Mesodermal cell (in vitro differentiated cells): Measurements from ENCODE around the gene ADAMTS2.

Source experiments
- H3K27ac ChIP-seq: 2 replicates; pipeline ENCODE4 v1.7.0; 2013; ENCODE audit warnings: mild to moderate bottlenecking, low read depth, low read length, moderate library complexity; ENCODE audit not compliant: severe bottlenecking
- H3K36me3 ChIP-seq: 2 replicates; pipeline ENCODE4 v1.7.1; 2013; ENCODE audit warnings: mild to moderate bottlenecking, low read length, moderate library complexity; ENCODE audit not compliant: control insufficient read depth, insufficient read depth
- H3K4me1 ChIP-seq: one replicate; pipeline ENCODE4 v1.7.1; 2013; ENCODE audit warnings: mild to moderate bottlenecking, low read length; ENCODE audit not compliant: insufficient read depth, control insufficient read depth, poor library complexity, severe bottlenecking
- H3K4me3 ChIP-seq: 2 replicates; pipeline ENCODE4 v1.7.0; 2013; ENCODE audit warnings: low read length, control low read depth, mild to moderate bottlenecking; ENCODE audit not compliant: insufficient read depth, poor library complexity, severe bottlenecking; ENCODE audit errors: extremely low read depth
- H3K9me3 ChIP-seq: 2 replicates; pipeline ENCODE4 v1.7.1; 2013; ENCODE audit warnings: mild to moderate bottlenecking, low read length, moderate library complexity; ENCODE audit not compliant: control insufficient read depth
- WGBS, 2 experiments: methylation state at CpG; one replicate each; pipeline ENCODE4 v1.1.5; 2013; ENCODE audit warnings: missing lambda C conversion rate in 2 of 2; ENCODE audit not compliant: insufficient coverage in 2 of 2; 5-methylcytosine and 5-hydroxymethylcytosine counted together

ADAMTS2 gene

DNA sequence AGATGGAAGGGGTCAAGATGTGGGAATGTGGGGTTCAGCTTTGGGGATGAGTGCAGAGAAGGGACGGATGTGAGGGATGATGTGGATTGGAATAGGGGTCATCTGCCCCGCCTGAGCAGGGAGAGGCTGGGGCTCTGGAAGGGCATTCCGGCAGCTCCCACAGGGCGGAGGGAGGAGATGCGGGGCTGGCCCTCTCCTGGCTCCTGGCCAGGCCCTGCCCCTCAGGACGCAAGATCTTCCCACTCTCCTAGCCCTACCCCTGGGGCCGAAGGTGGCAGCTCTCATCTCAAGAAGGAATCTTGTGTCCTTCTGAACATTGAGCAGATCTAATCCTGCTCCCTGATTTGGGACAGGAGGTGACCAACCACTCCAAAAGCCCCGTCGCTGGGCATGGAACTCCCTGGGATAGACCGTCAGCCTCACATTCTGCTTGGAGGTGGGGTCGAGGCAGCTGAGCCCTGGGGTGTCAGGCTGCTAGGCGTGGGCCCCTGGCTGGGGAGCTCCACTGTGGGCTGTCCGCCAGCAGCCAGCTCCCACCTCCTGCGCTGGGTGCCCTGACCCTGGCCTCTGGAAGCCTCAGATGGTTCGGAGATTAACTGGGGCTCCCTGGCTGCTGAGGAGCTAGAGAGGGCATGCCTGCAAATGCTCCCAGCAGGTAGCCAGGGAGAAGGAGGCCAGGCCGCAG, 159.9 kb downstream of the ADAMTS2 start:
- 89 to 90% methylated on average over 10 to 15 of the region's 16 CpGs for WGBS, 2 experiments

GRCh38 chr5:179184521-179185050, 160.7 kb downstream of the ADAMTS2 start:
- no peak overlapping the region for H3K4me3 ChIP-seq
- peaks cover 6% of the 10 kb centered on the region for H3K36me3 ChIP-seq

More for the DNA sequence above, 159.9 kb downstream of the ADAMTS2 start:
- no peaks in the 10 kb centered on the region for H3K36me3 ChIP-seq
- no peaks in the 10 kb centered on the region for H3K9me3 ChIP-seq
- no peak overlapping the region for H3K27ac ChIP-seq
- peaks cover 4% of the 10 kb centered on the region for H3K4me1 ChIP-seq
- no peak overlapping the region for H3K4me3 ChIP-seq

DNA sequence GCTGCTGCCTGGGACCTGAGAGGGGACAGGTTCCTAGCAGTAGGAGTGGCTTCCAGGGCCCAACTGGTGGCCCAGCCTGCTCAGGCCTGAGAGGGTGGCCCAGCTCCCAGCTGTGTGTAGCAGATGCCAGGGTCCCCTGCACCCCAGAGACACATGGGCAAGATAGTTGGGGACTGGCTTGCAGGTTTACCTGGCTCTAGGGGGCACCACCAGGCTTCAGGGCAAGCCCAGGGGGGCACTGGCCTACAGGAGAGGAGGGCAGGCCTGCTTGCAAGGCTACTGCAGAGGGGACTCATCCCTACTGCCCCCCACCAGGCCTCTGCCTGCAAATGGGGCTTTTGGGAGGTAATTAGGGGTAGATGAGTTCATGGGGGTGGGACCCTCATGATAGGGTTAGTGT, 161.8 kb downstream of the ADAMTS2 start:
- Histone ChIP-seq H3K27ac (no peak overlapping the region), H3K9me3 (peaks cover 4% of the 10 kb centered on the region)

More at GRCh38 chr5:179184521-179185050, 160.7 kb downstream of the ADAMTS2 start:
- WGBS, 2 experiments, result 88 to 96% methylated on average over 10 to 11 of the region's 11 CpGs
- Histone ChIP-seq H3K27ac (no peak overlapping the region), H3K4me1 (peaks cover 4% of the 10 kb centered on the region), H3K9me3 (no peaks in the 10 kb centered on the region)

GRCh38 chr5:179182601-179183000, 162.7 kb downstream of the ADAMTS2 start:
- WGBS, 2 experiments, result 95 to 97% methylated on average over 7 to 13 of the region's 13 CpGs
- peaks cover 6% of the 10 kb centered on the region for H3K36me3 ChIP-seq
- H3K4me1 ChIP-seq, result peaks cover 4% of the 10 kb centered on the region
- H3K9me3 ChIP-seq, result peaks cover 4% of the 10 kb centered on the region
- H3K4me3 ChIP-seq, result no peak overlapping the region
- no peak overlapping the region for H3K27ac ChIP-seq

More for the DNA sequence above, 161.8 kb downstream of the ADAMTS2 start:
- peaks cover 4% of the 10 kb centered on the region for H3K4me1 ChIP-seq
- H3K36me3 ChIP-seq, result peaks cover 6% of the 10 kb centered on the region
- H3K4me3 ChIP-seq, result no peak overlapping the region

DNA sequence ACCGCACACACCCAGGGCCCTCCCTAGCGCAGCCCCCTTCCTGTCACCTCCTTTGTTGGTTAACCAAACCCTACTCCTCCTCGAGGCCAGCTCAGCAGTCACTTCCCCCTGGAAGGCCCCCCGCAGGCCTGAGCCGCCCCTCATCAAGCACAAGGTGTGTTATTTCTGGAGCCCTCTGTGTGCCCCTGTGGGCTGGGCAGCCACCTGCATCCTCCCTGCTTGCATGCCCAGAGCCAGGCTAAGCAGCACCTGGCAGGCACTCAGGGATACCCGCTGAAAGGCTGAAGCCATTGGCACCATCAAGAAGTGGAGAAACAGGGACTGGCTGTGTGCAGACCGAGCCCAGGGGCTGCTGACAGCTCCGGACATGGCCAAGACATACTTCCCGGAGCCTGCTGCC, 163.3 kb downstream of the ADAMTS2 start:
- H3K9me3 ChIP-seq, result peaks cover 4% of the 10 kb centered on the region
- H3K36me3 ChIP-seq, result peaks cover 6% of the 10 kb centered on the region
- no peaks in the 10 kb centered on the region for H3K4me1 ChIP-seq
- no peak overlapping the region for H3K4me3 ChIP-seq
- no peak overlapping the region for H3K27ac ChIP-seq
- WGBS, 2 experiments, result 91 to 95% methylated on average over 7 to 8 of the region's 9 CpGs

DNA sequence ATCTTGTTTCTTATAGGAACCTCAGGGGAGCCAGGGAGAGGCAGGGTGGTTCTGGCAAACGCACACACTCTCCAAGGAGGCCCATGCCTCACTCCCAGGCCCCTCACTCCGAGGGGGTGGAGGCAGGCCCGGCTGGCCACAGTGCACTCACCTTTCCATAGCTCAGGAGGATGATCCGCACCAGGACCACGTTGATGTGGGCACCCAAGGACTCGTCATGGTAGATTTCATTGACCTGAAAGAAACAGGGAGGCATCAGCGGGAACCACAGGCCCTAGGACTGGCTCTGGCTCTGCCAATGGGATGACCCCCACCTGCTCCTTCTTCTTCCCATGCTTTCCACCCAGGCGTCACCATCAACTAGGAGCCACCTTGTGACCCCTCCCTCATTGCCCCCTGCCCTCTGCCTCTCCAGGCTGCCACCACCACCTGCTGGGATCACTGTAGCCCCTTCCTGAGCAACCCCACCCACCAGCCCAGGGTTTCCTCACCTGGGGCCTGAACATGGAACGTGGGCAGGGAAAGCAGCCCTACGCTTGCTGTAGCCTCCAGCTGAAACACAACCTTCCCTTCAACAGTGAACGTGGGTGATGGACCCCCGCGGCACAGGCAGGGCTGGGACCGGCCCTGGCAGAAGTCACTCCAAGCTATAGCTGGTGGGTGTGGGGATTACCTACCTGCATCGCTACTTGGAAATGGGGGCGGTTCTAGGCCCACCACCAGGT, 164.2 kb downstream of the ADAMTS2 start:
- no peak overlapping the region for H3K4me3 ChIP-seq
- WGBS, 2 experiments, result 90 to 94% methylated on average over 8 to 15 of the region's 16 CpGs
- H3K36me3 ChIP-seq, result peaks cover 6% of the 10 kb centered on the region
- no peaks in the 10 kb centered on the region for H3K4me1 ChIP-seq
- H3K27ac ChIP-seq, result no peak overlapping the region
- H3K9me3 ChIP-seq, result peaks cover 4% of the 10 kb centered on the region

- Histone ChIP-seq H3K36me3 (peaks cover 6% of the 10 kb centered on the region), H3K4me3 (no peak overlapping the region), H3K27ac (no peak overlapping the region), H3K4me1 (no peaks in the 10 kb centered on the region), H3K9me3 (peaks cover 4% of the 10 kb centered on the region)
- 91 to 95% methylated on average over 13 to 16 of the region's 16 CpGs for WGBS, 2 experiments
These were observed 165.1 kb downstream of the ADAMTS2 start for GRCh38 chr5:179180061-179180610.

DNA sequence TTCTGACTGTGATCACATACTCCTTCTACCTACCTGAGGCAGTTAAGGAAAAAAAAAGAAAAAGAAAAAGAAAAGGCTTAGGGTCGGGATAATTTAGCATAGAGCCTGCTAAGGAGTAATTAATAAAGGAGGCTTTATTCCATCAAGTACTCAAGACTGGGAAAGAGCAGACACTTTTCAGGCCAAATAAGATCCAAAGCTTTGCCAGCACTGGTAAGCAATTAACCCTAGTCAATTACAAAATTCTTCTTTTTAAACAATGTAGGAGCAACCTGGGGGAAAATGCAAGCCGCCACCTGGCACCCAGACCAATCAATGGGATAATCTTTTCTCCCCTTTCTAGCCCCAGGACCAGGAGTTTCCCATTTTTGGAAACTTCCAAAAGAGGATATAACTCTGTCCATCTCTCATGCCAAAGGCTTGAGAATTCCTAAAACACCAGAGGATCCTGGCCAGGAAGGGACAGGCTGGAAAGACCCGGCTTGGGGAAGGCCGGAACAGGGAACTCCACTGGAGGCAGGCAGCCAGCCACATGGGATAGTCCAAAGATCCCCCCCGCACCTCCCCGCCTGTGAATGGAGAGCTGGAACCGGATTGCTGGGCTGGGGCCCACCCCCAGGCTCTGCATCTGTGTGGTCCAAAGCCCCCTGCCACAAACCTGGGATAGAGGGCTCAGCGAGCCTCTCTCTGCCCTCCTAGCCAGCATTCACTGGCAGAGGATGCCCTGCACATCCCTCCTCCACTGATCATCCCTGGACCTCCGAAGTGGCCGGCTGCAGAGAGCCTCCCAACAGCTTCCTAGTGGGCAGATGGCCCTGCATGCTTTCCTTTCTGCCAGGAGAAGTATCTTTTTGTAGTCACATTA, 167.3 kb downstream of the ADAMTS2 start:
- no peaks in the 10 kb centered on the region for H3K4me1 ChIP-seq
- peaks cover 6% of the 10 kb centered on the region for H3K36me3 ChIP-seq
- 96 to 98% methylated on average over 4 to 8 of the region's 10 CpGs for WGBS, 2 experiments
- no peak overlapping the region for H3K4me3 ChIP-seq
- H3K27ac ChIP-seq, result no peak overlapping the region
- peaks cover 4% of the 10 kb centered on the region for H3K9me3 ChIP-seq

GRCh38 chr5:179176571-179177230, 168.6 kb downstream of the ADAMTS2 start:
- Histone ChIP-seq H3K36me3 (peaks cover 6% of the 10 kb centered on the region), H3K4me1 (no peaks in the 10 kb centered on the region), H3K9me3 (peaks cover 4% of the 10 kb centered on the region), H3K27ac (no peak overlapping the region), H3K4me3 (no peak overlapping the region)
- whole genome bisulfite sequencing, 2 experiments, result 92 to 95% methylated on average over 11 to 12 of the region's 13 CpGs

GRCh38 chr5:179176166-179176565, 169.1 kb downstream of the ADAMTS2 start:
- peaks cover 4% of the 10 kb centered on the region for H3K9me3 ChIP-seq
- no peaks in the 10 kb centered on the region for H3K4me1 ChIP-seq
- H3K36me3 ChIP-seq, result peaks cover 6% of the 10 kb centered on the region
- WGBS, 2 experiments, result 83 to 100% methylated on average over 3 to 7 of the region's 7 CpGs
- no peak overlapping the region for H3K4me3 ChIP-seq
- H3K27ac ChIP-seq, result no peak overlapping the region
